Transverse colon (tissue), 4 donors: ENCODE results near the gene KLK11.

Source experiments
- CTCF ChIP-seq, 5 experiments: fragments of 200-600 bp in 3 of 5; fragments of 450-650 bp in 2 of 5; sonication (generic) in 3 of 5; IDR thresholded peaks; 1 replicate in 2 of 5; 2 replicates in 3 of 5; pipeline ENCODE4 v1.5.1; 2016 to 2017; ENCODE audit warnings: antibody characterized with exemption in 5 of 5, inconsistent platforms in 3 of 5, mild to moderate bottlenecking in 2 of 5, moderate library complexity in 1 of 5
- POLR2A ChIP-seq: fragments of 450-650 bp; IDR thresholded peaks from one replicate; pipeline ENCODE4 v1.6.1; 2016; ENCODE audit warnings: antibody characterized with exemption, mild to moderate bottlenecking, moderate library complexity
- POLR2AphosphoS5 ChIP-seq, 3 donors: sonication (generic); formaldehyde crosslinking; IDR thresholded peaks; one replicate each; pipeline ENCODE4 v1.6.1; 2016; ENCODE audit warnings: antibody characterized with exemption in 3 of 3

DNA sequence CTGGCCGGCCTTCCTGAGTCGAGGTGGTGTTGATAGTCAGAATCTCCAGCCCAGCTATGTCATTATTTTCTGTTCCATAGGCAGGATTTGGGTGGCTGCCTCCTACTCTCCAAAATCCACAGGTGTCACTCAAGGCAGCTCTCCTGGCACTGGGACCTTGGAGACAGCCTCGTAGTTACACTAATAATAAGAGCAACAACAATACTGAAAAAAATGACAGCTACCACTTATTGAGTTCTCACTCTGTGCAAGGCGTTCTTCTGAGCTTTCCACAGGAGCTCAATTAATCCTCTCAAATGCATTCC, 20.6 kb upstream of the KLK11 start:
- no peak for TF ChIP-seq CTCF (IDR thresholded peaks at IDR 0.05)
- TF ChIP-seq POLR2A, result no peak
- TF ChIP-seq POLR2AphosphoS5 (IDR thresholded peaks at IDR 0.05), result no peak
